NCI-H2171 (cell line): ENCODE measurements around the gene SCFD2.
A peak's percentile ranks its signal among the peaks of the same experiment; 100 is the strongest.
"Not testable (repeated sequence)": the region's sequence is repeated elsewhere in the genome, so short reads cannot be mapped to it uniquely, and the experiment has no call there.

Experiments used
- DNase-seq: peaks from one replicate; lab custom pipeline; 2025; lab: John Stamatoyannopoulos, UW

SCFD2 gene

GRCh38 chr4:53340145-53340544 is 25.7 kb downstream of the SCFD2 start:
- not testable (repeated sequence) for DNase-seq

GRCh38 chr4:53334916-53335315 is 30.9 kb downstream of the SCFD2 start:
- DNase-seq = not testable (repeated sequence)

- no peak for DNase-seq
These were observed 39.3 kb downstream of the SCFD2 start for GRCh38 chr4:53326535-53326934.

- DNase-seq = no peak
These were observed 43.2 kb downstream of the SCFD2 start for GRCh38 chr4:53322696-53323095.

- DNase-seq = no peak
These were observed 43.9 kb downstream of the SCFD2 start for GRCh38 chr4:53321984-53322289.

GRCh38 chr4:53321151-53321983 is 44.5 kb downstream of the SCFD2 start:
- DNase-seq = no peak

GRCh38 chr4:53315300-53315699 is 50.6 kb downstream of the SCFD2 start:
- DNase-seq = no peak

- no peak for DNase-seq
These were observed 51.6 kb downstream of the SCFD2 start for GRCh38 chr4:53314252-53314651.

- no peak for DNase-seq
These were observed 52.4 kb downstream of the SCFD2 start for GRCh38 chr4:53313510-53313909.

GRCh38 chr4:53309321-53310040 is 56.4 kb downstream of the SCFD2 start:
- no peak for DNase-seq

- DNase-seq = no peak
These were observed 57.8 kb downstream of the SCFD2 start for GRCh38 chr4:53307819-53308780.

- no peak for DNase-seq
These were observed 58.7 kb downstream of the SCFD2 start for GRCh38 chr4:53307210-53307609.

GRCh38 chr4:53306729-53307128 is 59.1 kb downstream of the SCFD2 start:
- no peak for DNase-seq

- not testable (repeated sequence) for DNase-seq
These were observed 73.7 kb downstream of the SCFD2 start for GRCh38 chr4:53292209-53292608.

GRCh38 chr4:53281438-53281837 is 84.4 kb downstream of the SCFD2 start:
- DNase-seq = peak; percentile 7

GRCh38 chr4:53280846-53281245 is 85.0 kb downstream of the SCFD2 start:
- no peak for DNase-seq

GRCh38 chr4:53274609-53275268 is 91.1 kb downstream of the SCFD2 start:
- no peak for DNase-seq

- DNase-seq = no peak
These were observed 92.1 kb downstream of the SCFD2 start for GRCh38 chr4:53273726-53274125.

- DNase-seq = no peak
These were observed 98.8 kb downstream of the SCFD2 start for GRCh38 chr4:53267026-53267425.

- not testable (repeated sequence) for DNase-seq
These were observed 109.9 kb downstream of the SCFD2 start for GRCh38 chr4:53255986-53256385.

- no peak for DNase-seq
These were observed 125.3 kb downstream of the SCFD2 start for GRCh38 chr4:53240573-53240972.

- not testable (repeated sequence) for DNase-seq
These were observed 127.5 kb downstream of the SCFD2 start for GRCh38 chr4:53238352-53238751.
